Mucosa of rectum (tissue), 2 donors: ENCODE data around the gene OR10G4.
"Not testable (repeated sequence)": the region's sequence is repeated elsewhere in the genome, so short reads cannot be mapped to it uniquely, and the experiment has no call there.

Experiments
- H3K27ac ChIP-seq, 2 donors: one replicate each; pipeline ENCODE4 v1.7.0; 2013; ENCODE audit warnings: inconsistent platforms in 2 of 2, low read depth in 2 of 2, low read length in 2 of 2
- H3K27me3 ChIP-seq, 2 donors: one replicate each; pipeline ENCODE4 v1.7.0; 2013; ENCODE audit warnings: low read length in 2 of 2; ENCODE audit not compliant: control insufficient read depth in 2 of 2, insufficient read depth in 2 of 2
- H3K36me3 ChIP-seq, 2 donors: one replicate each; pipeline ENCODE4 v1.7.0; 2013; ENCODE audit warnings: low read length in 2 of 2; ENCODE audit not compliant: control insufficient read depth in 2 of 2, insufficient read depth in 2 of 2
- H3K4me1 ChIP-seq, 2 donors: one replicate each; pipeline ENCODE4 v1.7.0; 2013; ENCODE audit warnings: low read length in 2 of 2, mild to moderate bottlenecking in 1 of 2; ENCODE audit not compliant: control insufficient read depth in 2 of 2, insufficient read depth in 2 of 2
- H3K4me3 ChIP-seq, 2 donors: one replicate each; pipeline ENCODE4 v1.7.0; 2013; ENCODE audit warnings: low read length in 2 of 2
- H3K9ac ChIP-seq, 2 donors: one replicate each; pipeline ENCODE4 v1.7.0; 2013; ENCODE audit warnings: low read length in 2 of 2, low read depth in 1 of 2, mild to moderate bottlenecking in 1 of 2
- H3K9me3 ChIP-seq, 2 donors: one replicate each; pipeline ENCODE4 v1.7.0; 2013; ENCODE audit warnings: low read length in 2 of 2; ENCODE audit not compliant: control insufficient read depth in 2 of 2
- donor health status: healthy.
- donor health status: Normal muscosa, but diverticular disease.

The OR10G4 gene

GRCh38 chr11:124012697-124013096 lies at the start of gene OR10G4:
TSS of gene OR10G4 (plus strand) at chr11:124012997. CDS start at chr11:124015575, 2,578 bp downstream.
- H3K36me3 ChIP-seq = no peaks in the 10 kb centered on the region
- no peak within 1 kb of the TSS for H3K27ac ChIP-seq
- H3K9me3 ChIP-seq = no peaks in the 10 kb centered on the region
- H3K4me3 ChIP-seq = no peak within 1 kb of the TSS
- H3K9ac ChIP-seq = no peak within 1 kb of the TSS
- no peaks in the 10 kb centered on the region for H3K27me3 ChIP-seq
- H3K4me1 ChIP-seq = no peaks in the 10 kb centered on the region

- Histone ChIP-seq H3K4me3 (no peak overlapping the region), H3K4me1 (no peaks in the 10 kb centered on the region), H3K9me3 (no peaks in the 10 kb centered on the region), H3K27me3 (no peaks in the 10 kb centered on the region), H3K27ac (no peak overlapping the region), H3K9ac (no peak overlapping the region), H3K36me3 (no peaks in the 10 kb centered on the region)
These were observed 39.0 kb upstream of the OR10G4 start for GRCh38 chr11:123973816-123974215.

GRCh38 chr11:123976770-123977560 lies 35.8 kb upstream of the OR10G4 start:
- no peaks in the 10 kb centered on the region for H3K27me3 ChIP-seq
- H3K4me1 ChIP-seq = no peaks in the 10 kb centered on the region
- H3K36me3 ChIP-seq = no peaks in the 10 kb centered on the region
- no peak overlapping the region for H3K9ac ChIP-seq
- H3K9me3 ChIP-seq = no peaks in the 10 kb centered on the region
- H3K27ac ChIP-seq = no peak overlapping the region
- H3K4me3 ChIP-seq = no peak overlapping the region

- Histone ChIP-seq H3K4me1 (no peaks in the 10 kb centered on the region), H3K9me3 (no peaks in the 10 kb centered on the region), H3K36me3 (no peaks in the 10 kb centered on the region), H3K4me3 (no peak within 1 kb of the TSS), H3K27ac (no peak within 1 kb of the TSS), H3K9ac (no peak within 1 kb of the TSS), H3K27me3 (no peaks in the 10 kb centered on the region)
These were observed 35.0 kb upstream of the OR10G4 start, which contains the start of gene OR10S1 for GRCh38 chr11:123977731-123978347. TSS of gene OR10S1 (minus strand) at chr11:123977781. CDS start at chr11:123977664, 117 bp downstream.

- Histone ChIP-seq H3K36me3 (no peaks in the 10 kb centered on the region), H3K4me1 (no peaks in the 10 kb centered on the region), H3K27me3 (no peaks in the 10 kb centered on the region), H3K4me3 (no peak overlapping the region), H3K9me3 (no peaks in the 10 kb centered on the region), H3K27ac (no peak overlapping the region), H3K9ac (no peak overlapping the region)
These were observed 33.5 kb upstream of the OR10G4 start for GRCh38 chr11:123979311-123979710.

GRCh38 chr11:123995119-123995518 lies 17.7 kb upstream of the OR10G4 start, which contains the start of gene OR10G6:
TSS of gene OR10G6 (minus strand) at chr11:123995161. CDS start at chr11:123995161, 0 bp downstream.
- Histone ChIP-seq H3K36me3 (no peaks in the 10 kb centered on the region), H3K4me3 (no peak within 1 kb of the TSS), H3K9ac (no peak within 1 kb of the TSS), H3K9me3 (no peaks in the 10 kb centered on the region), H3K4me1 (no peaks in the 10 kb centered on the region), H3K27me3 (no peaks in the 10 kb centered on the region), H3K27ac (no peak within 1 kb of the TSS)

- H3K9me3 ChIP-seq, H3K27ac ChIP-seq, H3K4me3 ChIP-seq, H3K4me1 ChIP-seq, H3K36me3 ChIP-seq, H3K27me3 ChIP-seq, H3K9ac ChIP-seq: not testable (repeated sequence)
These were observed 3.0 kb downstream of the OR10G4 start for GRCh38 chr11:124015837-124016236.

- H3K27me3 ChIP-seq = no peaks in the 10 kb centered on the region
- no peaks in the 10 kb centered on the region for H3K4me1 ChIP-seq
- no peaks in the 10 kb centered on the region for H3K36me3 ChIP-seq
- no peak within 1 kb of the TSS for H3K4me3 ChIP-seq
- H3K27ac ChIP-seq = no peak within 1 kb of the TSS
- no peaks in the 10 kb centered on the region for H3K9me3 ChIP-seq
- no peak within 1 kb of the TSS for H3K9ac ChIP-seq
These were observed 13.7 kb downstream of the OR10G4 start, which contains the start of gene OR10G8 for GRCh38 chr11:124026498-124026897. TSS of gene OR10G8 (plus strand) at chr11:124026798. CDS start at chr11:124029623, 2,825 bp downstream.

GRCh38 chr11:124036666-124037065 lies 23.9 kb downstream of the OR10G4 start:
- H3K27me3 ChIP-seq = no peaks in the 10 kb centered on the region
- H3K36me3 ChIP-seq = no peaks in the 10 kb centered on the region
- H3K9ac ChIP-seq = no peak overlapping the region
- H3K4me3 ChIP-seq = no peak overlapping the region
- H3K9me3 ChIP-seq = no peaks in the 10 kb centered on the region
- H3K4me1 ChIP-seq = no peaks in the 10 kb centered on the region
- H3K27ac ChIP-seq = no peak overlapping the region

- Histone ChIP-seq H3K4me1 (no peaks in the 10 kb centered on the region), H3K4me3 (no peak overlapping the region), H3K9me3 (no peaks in the 10 kb centered on the region), H3K27ac (no peak overlapping the region), H3K9ac (no peak overlapping the region), H3K36me3 (no peaks in the 10 kb centered on the region), H3K27me3 (no peaks in the 10 kb centered on the region)
These were observed 26.8 kb downstream of the OR10G4 start for GRCh38 chr11:124039557-124039956.
